SK-N-MC (cell line): Measurements from ENCODE around the gene NAP1L4.

Experiments used
- EZH2 ChIP-seq: fragments of 200-600 bp; sonication (generic); IDR thresholded peaks from one replicate; pipeline ENCODE4 v1.6.1; 2017; ENCODE audit warnings: antibody characterized with exemption
- POLR2AphosphoS5 ChIP-seq: IDR thresholded peaks from 2 replicates; pipeline ENCODE4 v1.6.1; 2012; ENCODE audit warnings: mild to moderate bottlenecking, low read depth, low read length, borderline replicate concordance

DNA sequence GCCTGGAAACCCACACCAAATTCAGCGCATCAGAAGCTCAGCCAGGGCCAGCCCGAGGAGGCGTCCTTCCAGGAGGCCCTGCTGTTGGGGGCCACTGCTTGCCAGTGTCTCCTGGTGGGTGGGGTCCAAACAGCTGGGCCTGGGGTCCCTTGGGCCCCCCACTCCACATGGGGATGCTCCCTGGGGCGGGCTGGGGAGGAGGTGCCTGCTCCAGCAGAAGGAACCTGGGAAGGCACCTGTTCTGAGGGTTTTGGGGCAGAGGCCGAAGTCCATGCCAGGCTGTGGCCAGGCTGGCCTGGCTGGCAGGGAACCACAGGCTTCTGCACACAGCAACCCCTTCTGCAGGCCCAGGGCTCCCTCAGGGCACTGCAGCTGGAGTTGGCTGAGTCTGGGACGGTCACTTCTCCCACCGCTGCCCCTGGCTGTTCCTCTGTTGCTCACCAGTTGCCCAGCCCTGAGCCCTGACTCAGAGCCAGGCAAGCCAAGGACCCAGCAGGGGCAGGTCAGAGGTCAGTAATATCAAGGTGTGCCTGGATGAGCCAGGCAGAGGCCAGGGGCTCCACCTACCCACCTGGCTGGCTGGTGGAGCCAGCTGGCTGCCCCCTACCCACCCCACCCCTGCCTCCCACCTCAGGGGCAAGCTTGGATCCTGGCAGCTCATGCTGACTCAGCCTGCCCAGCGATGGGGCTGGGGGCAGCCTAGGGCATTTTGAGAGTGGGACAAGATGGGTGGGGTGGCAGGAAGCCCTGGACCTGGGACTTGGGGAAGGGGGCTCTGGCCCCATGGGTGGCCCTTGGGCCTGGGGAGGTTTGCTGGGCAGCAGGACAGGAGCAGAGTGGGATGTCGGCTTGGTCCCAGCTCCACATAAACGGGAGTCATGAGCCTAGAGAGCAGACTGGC is 51.0 kb downstream of the NAP1L4 start:
- TF ChIP-seq EZH2 = no peak
- no peak; the same call in 1 of the 2 replicates for TF ChIP-seq POLR2AphosphoS5
